HG03064 (cell line): Measurements from ENCODE around the gene KYNU.
"Not testable (repeated sequence)": the region's sequence is repeated elsewhere in the genome, so short reads cannot be mapped to it uniquely, and the experiment has no call there.

Experiments used
- ATAC-seq: cut with Tn5 transposase; IDR thresholded peaks from one replicate; pipeline ENCODE4 v1.9.1; 2021; ENCODE audit warnings: low read depth; ENCODE audit not compliant: unreplicated experiment

KYNU gene

GRCh38 chr2:142870526-142870925 is 6.9 kb upstream of the KYNU start:
- ATAC-seq: no peak

GRCh38 chr2:142871396-142871795 is 6.1 kb upstream of the KYNU start:
- ATAC-seq: no peak

GRCh38 chr2:142872882-142873724 is 4.4 kb upstream of the KYNU start:
- no peak for ATAC-seq

GRCh38 chr2:142873831-142874287 is 3.6 kb upstream of the KYNU start:
- ATAC-seq: no peak

- no peak for ATAC-seq
Observed at GRCh38 chr2:142874293-142874814, 3.1 kb upstream of the KYNU start.

GRCh38 chr2:142875010-142875409 is 2.5 kb upstream of the KYNU start:
- no peak for ATAC-seq

GRCh38 chr2:142875652-142876051 is 1.8 kb upstream of the KYNU start:
- no peak for ATAC-seq

- no peak for ATAC-seq
Observed at GRCh38 chr2:142876423-142876822, 1.0 kb upstream of the KYNU start.

GRCh38 chr2:142878031-142878678 is 691 bp downstream of the KYNU start:
- ATAC-seq: peak; percentile 34

GRCh38 chr2:142879151-142879550 is 1.7 kb downstream of the KYNU start:
- no peak for ATAC-seq

GRCh38 chr2:142880279-142880678 is 2.8 kb downstream of the KYNU start:
- no peak for ATAC-seq

- no peak for ATAC-seq
Observed at GRCh38 chr2:142881619-142882018, 4.2 kb downstream of the KYNU start.

GRCh38 chr2:142882500-142882899 is 5.0 kb downstream of the KYNU start:
- ATAC-seq: not testable (repeated sequence)

GRCh38 chr2:142883526-142883925 is 6.1 kb downstream of the KYNU start:
- ATAC-seq: no peak

GRCh38 chr2:142885543-142885942 is 8.1 kb downstream of the KYNU start:
- ATAC-seq: no peak

- ATAC-seq: peak; percentile 98
Observed at GRCh38 chr2:142892715-142893114, 15.3 kb downstream of the KYNU start.

GRCh38 chr2:142893241-142893640 is 15.8 kb downstream of the KYNU start:
- no peak for ATAC-seq

GRCh38 chr2:142897807-142898206 is 20.3 kb downstream of the KYNU start:
- no peak for ATAC-seq

GRCh38 chr2:142900327-142900726 is 22.9 kb downstream of the KYNU start:
- ATAC-seq: not testable (repeated sequence)

GRCh38 chr2:142901780-142902179 is 24.3 kb downstream of the KYNU start:
- no peak for ATAC-seq

- not testable (repeated sequence) for ATAC-seq
Observed at GRCh38 chr2:142903726-142904125, 26.3 kb downstream of the KYNU start.

- no peak for ATAC-seq
Observed at GRCh38 chr2:142907653-142908052, 30.2 kb downstream of the KYNU start.
